ENCODE results near the gene TMC7. TPM values are rescaled to one million over a fixed set of nuclear protein-coding genes. Genes with fewer than 3 reads are reported as not detected.

The TMC7 gene
- total and polyA plus RNA-seq, 2 experiments from 2014 or later: 0.54 to 1.4 TPM

DNA sequence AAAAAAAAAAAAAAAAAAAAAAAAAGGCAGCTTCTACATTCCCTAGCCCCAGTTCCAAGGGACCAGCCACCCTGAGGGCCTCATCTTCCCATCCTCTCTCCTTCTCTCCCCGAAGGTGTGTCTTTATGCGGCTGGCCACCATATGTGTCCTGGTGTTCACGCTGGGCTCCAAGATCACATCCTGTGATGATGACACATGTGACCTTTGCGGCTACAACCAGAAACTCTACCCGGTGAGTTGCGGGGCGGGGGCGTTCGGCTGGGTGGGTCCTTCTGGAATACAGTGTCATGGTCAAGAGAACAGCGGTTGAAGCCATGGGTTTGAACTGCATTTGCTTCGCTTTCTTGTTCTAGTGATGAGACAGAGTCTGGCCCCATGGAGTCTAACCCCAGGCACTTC lies 61.0 kb downstream of the TMC7 start:
- in situ Hi-C loops (cut with MboI): no loop called here
- Histone ChIP-seq H3K9me3 (ENCODE audit: low read depth) (no peaks in the 10 kb centered on the region), H3K4me3 (no peak overlapping the region), H3K27me3 (replicated peaks; ENCODE audit: insufficient read depth) (no peaks in the 10 kb centered on the region), H4K20me1 (ENCODE audit: insufficient read depth) (no peaks in the 10 kb centered on the region), H3F3A (ENCODE audit: insufficient read depth) (no peaks in the 10 kb centered on the region), H3K4me1 (ENCODE audit: insufficient read depth) (no peaks in the 10 kb centered on the region), H3K27ac (no peak overlapping the region), H3K9me2 (ENCODE audit: insufficient read depth) (no peaks in the 10 kb centered on the region), H2AFZ (no peak overlapping the region), H3K79me2 (ENCODE audit: insufficient read depth) (no peaks in the 10 kb centered on the region), H3K4me2 (ENCODE audit: unreplicated experiment) (no peak overlapping the region), H3K36me3 (ENCODE audit: low read depth) (no peaks in the 10 kb centered on the region), H3K9ac (no peak overlapping the region)
- TF ChIP-seq EZH2phosphoT487 (IDR thresholded peaks at IDR 0.05; ENCODE audit: insufficient read depth, low read depth) (no peak), EZH2 (IDR thresholded peaks at IDR 0.05; ENCODE audit: insufficient read depth, poor library complexity, severe bottlenecking) (no peak)
- 43 to 53% methylated on average over 11 of the region's 11 CpGs for WGBS, 2 experiments (ENCODE audit: low coverage in 1 of 2, low lambda C conversion rate in 2 of 2, missing lambda C conversion rate in 2 of 2)
- DNase-seq: peak; percentile 16

DNA sequence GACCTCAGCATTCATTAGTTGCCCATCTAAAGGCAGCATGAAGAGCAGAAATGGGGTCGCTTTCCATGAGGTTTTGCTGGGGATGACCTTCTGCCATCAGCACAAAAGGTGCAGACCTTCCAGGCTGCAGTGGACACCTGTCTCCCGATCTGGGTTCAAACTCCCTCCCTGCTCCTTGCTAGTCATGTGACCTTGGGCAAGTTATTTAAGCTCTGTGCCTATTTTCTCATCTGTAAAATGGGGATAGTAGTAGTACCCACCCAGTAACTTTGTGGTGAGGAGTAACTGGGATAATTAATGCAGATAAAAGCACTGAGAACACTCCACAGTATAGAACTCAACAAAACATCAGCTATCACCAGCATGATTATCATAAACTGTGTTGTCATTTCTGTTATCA lies 62.3 kb downstream of the TMC7 start:
- Histone ChIP-seq H3K4me2 (ENCODE audit: unreplicated experiment) (no peak overlapping the region), H3K79me2 (ENCODE audit: insufficient read depth) (no peaks in the 10 kb centered on the region), H3K9ac (no peak overlapping the region), H3K9me3 (ENCODE audit: low read depth) (no peaks in the 10 kb centered on the region), H3K27ac (no peak overlapping the region), H3K27me3 (replicated peaks; ENCODE audit: insufficient read depth) (no peaks in the 10 kb centered on the region), H3K4me3 (no peak overlapping the region), H4K20me1 (ENCODE audit: insufficient read depth) (no peaks in the 10 kb centered on the region), H2AFZ (no peak overlapping the region), H3K9me2 (ENCODE audit: insufficient read depth) (no peaks in the 10 kb centered on the region), H3K36me3 (ENCODE audit: low read depth) (no peaks in the 10 kb centered on the region), H3F3A (ENCODE audit: insufficient read depth) (no peaks in the 10 kb centered on the region), H3K4me1 (ENCODE audit: insufficient read depth) (no peaks in the 10 kb centered on the region)
- TF ChIP-seq EZH2 (IDR thresholded peaks at IDR 0.05; ENCODE audit: insufficient read depth, poor library complexity, severe bottlenecking) (no peak), EZH2phosphoT487 (IDR thresholded peaks at IDR 0.05; ENCODE audit: insufficient read depth, low read depth) (no peak)
- in situ Hi-C loops (cut with MboI): no loop called here
- WGBS, 2 experiments (ENCODE audit: low coverage in 1 of 2, low lambda C conversion rate in 2 of 2, missing lambda C conversion rate in 2 of 2): 76 to 93% methylated on average over 2 of the region's 2 CpGs
- no peak for DNase-seq

DNA sequence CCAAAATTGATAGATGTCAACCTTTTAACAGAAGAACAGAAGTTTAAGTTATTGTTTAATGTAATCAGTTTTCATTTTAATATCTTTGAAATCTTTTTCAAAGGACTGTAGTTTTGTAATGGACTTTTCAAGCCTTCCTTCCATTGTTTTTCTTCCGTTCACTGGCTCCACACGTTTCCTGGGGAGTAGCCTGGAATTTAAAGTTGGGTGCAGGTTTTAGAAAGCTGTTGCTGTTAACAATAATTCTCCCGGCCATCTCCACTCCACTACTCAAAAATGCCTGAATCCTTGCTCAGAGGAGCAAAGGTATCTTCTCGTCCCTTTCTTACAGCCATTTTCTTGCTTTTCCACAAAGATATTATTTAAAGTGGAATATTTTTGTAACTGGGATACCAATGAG lies 79.0 kb downstream of the TMC7 start:
- H3F3A ChIP-seq (ENCODE audit: insufficient read depth): no peaks in the 10 kb centered on the region
- no peak overlapping the region for H3K9ac ChIP-seq
- H2AFZ ChIP-seq: no peak overlapping the region
- H4K20me1 ChIP-seq (ENCODE audit: insufficient read depth): no peaks in the 10 kb centered on the region
- H3K9me2 ChIP-seq (ENCODE audit: insufficient read depth): no peaks in the 10 kb centered on the region
- TF ChIP-seq EZH2 (IDR thresholded peaks at IDR 0.05; ENCODE audit: insufficient read depth, poor library complexity, severe bottlenecking) (no peak), EZH2phosphoT487 (IDR thresholded peaks at IDR 0.05; ENCODE audit: insufficient read depth, low read depth) (no peak)
- no peaks in the 10 kb centered on the region for H3K4me1 ChIP-seq (ENCODE audit: insufficient read depth)
- no peak for DNase-seq
- H3K27me3 ChIP-seq (replicated peaks; ENCODE audit: insufficient read depth): no peaks in the 10 kb centered on the region
- H3K4me2 ChIP-seq (ENCODE audit: unreplicated experiment): no peak overlapping the region
- H3K36me3 ChIP-seq (ENCODE audit: low read depth): no peaks in the 10 kb centered on the region
- no peaks in the 10 kb centered on the region for H3K9me3 ChIP-seq (ENCODE audit: low read depth)
- in situ Hi-C loops (cut with MboI): no loop called here
- no peak overlapping the region for H3K27ac ChIP-seq
- WGBS, 2 experiments (ENCODE audit: low coverage in 1 of 2, low lambda C conversion rate in 2 of 2, missing lambda C conversion rate in 2 of 2): 62 to 64% methylated on average over 4 of the region's 4 CpGs
- H3K79me2 ChIP-seq (ENCODE audit: insufficient read depth): no peaks in the 10 kb centered on the region
- no peak overlapping the region for H3K4me3 ChIP-seq

DNA sequence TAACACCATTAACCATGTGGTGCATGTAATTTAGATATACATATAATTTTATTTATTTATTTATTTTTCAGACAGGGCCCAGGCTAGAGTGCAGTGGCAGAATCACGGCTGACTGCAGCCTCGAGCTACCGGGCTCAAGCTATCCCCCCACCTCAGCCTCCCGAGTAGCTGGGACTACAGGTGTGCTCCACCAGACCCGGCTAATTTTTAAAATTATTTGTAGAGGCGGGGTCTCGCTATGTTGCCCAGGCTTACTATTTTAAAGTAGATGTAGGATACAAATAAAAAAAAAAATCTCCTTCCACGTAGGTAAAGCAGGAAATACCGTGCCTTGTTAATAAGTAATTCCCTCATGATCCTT lies 83.2 kb downstream of the TMC7 start:
- Histone ChIP-seq H3K27ac (peak overlapping the region; percentile 99), H3F3A (ENCODE audit: insufficient read depth) (no peaks in the 10 kb centered on the region), H3K36me3 (ENCODE audit: low read depth) (no peaks in the 10 kb centered on the region), H3K4me2 (ENCODE audit: unreplicated experiment) (peak overlapping the region; percentile 29), H3K4me3 (peak overlapping the region; percentile 90), H2AFZ (peak overlapping the region; percentile 91), H3K4me1 (ENCODE audit: insufficient read depth) (peaks cover 9% of the 10 kb centered on the region; the same call in 1 of the 2 replicates), H3K9me3 (ENCODE audit: low read depth) (no peaks in the 10 kb centered on the region), H3K27me3 (replicated peaks; ENCODE audit: insufficient read depth) (no peaks in the 10 kb centered on the region), H3K9ac (peak overlapping the region; percentile 98), H3K9me2 (ENCODE audit: insufficient read depth) (no peaks in the 10 kb centered on the region), H4K20me1 (ENCODE audit: insufficient read depth) (no peaks in the 10 kb centered on the region), H3K79me2 (ENCODE audit: insufficient read depth) (peaks cover 11% of the 10 kb centered on the region)
- in situ Hi-C loops (cut with MboI): no loop called here
- DNase-seq: no peak
- WGBS, 2 experiments (ENCODE audit: low coverage in 1 of 2, low lambda C conversion rate in 2 of 2, missing lambda C conversion rate in 2 of 2): 75% methylated on average over 9 of the region's 9 CpGs
- no peak for TF ChIP-seq EZH2phosphoT487 (IDR thresholded peaks at IDR 0.05; ENCODE audit: insufficient read depth, low read depth)
- TF ChIP-seq EZH2 (IDR thresholded peaks at IDR 0.05; ENCODE audit: insufficient read depth, poor library complexity, severe bottlenecking): no peak

All from GM23248 (cell line).